Measurements from ENCODE around the gene MSH3. TPM values are rescaled to one million over a fixed set of nuclear protein-coding genes. Genes with fewer than 3 reads are reported as not detected.
"Not testable (repeated sequence)": the region's sequence is repeated elsewhere in the genome, so short reads cannot be mapped to it uniquely, and the experiment has no call there.

MSH3 gene
- total RNA-seq, 2 experiments from 2014 or later = 23.0 to 23.4 TPM

DNA sequence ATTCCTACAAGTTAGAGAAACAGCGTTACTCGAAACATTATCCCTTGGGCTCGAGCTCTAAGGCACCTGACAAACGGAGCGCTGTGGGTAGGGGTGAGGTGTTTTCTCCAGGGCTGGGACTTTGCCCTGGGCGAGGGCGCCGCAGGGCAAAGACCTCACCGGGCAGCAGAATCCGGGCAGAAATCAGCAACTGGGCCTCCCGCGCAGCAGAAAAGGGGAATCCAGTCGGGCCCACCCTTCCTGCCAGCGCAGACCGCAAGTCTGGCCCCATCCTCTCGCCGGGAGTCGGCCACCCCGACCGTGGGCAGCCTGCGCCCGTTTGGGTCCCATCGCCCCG lies 430 bp upstream of the MSH3 start:
- no peaks in the 10 kb centered on the region for H3K9me3 Mint-ChIP-seq
- peak; percentile 0 for ATAC-seq
- peaks cover 22% of the 10 kb centered on the region for H3K4me1 Mint-ChIP-seq (ENCODE audit: low read depth)
- H3K27ac Mint-ChIP-seq = peak overlapping the region; percentile 92
- H3K27me3 Mint-ChIP-seq = no peaks in the 10 kb centered on the region
- peaks cover 34% of the 10 kb centered on the region for H3K36me3 Mint-ChIP-seq (ENCODE audit: low read depth)
- ChIA-PET POLR2A (interaction anchor here (0.6 to 3.7 kb wide), 8 partner anchors 12 to 398 kb away, joined by 3 to 21 read pairs (median 4); partner anchors contain the start of gene SERINC5), CTCF (no interaction called here)
- intact Hi-C loops (cut with micrococcal nuclease) = no loop called here
- TF ChIP-seq, protein P1, sequence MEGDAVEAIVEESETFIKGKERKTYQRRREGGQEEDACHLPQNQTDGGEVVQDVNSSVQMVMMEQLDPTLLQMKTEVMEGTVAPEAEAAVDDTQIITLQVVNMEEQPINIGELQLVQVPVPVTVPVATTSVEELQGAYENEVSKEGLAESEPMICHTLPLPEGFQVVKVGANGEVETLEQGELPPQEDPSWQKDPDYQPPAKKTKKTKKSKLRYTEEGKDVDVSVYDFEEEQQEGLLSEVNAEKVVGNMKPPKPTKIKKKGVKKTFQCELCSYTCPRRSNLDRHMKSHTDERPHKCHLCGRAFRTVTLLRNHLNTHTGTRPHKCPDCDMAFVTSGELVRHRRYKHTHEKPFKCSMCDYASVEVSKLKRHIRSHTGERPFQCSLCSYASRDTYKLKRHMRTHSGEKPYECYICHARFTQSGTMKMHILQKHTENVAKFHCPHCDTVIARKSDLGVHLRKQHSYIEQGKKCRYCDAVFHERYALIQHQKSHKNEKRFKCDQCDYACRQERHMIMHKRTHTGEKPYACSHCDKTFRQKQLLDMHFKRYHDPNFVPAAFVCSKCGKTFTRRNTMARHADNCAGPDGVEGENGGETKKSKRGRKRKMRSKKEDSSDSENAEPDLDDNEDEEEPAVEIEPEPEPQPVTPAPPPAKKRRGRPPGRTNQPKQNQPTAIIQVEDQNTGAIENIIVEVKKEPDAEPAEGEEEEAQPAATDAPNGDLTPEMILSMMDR (IDR thresholded peaks at IDR 0.05) = no peak
- DNase-seq = peak; percentile 63
- H3K4me3 Mint-ChIP-seq = peak overlapping the region; percentile 96

DNA sequence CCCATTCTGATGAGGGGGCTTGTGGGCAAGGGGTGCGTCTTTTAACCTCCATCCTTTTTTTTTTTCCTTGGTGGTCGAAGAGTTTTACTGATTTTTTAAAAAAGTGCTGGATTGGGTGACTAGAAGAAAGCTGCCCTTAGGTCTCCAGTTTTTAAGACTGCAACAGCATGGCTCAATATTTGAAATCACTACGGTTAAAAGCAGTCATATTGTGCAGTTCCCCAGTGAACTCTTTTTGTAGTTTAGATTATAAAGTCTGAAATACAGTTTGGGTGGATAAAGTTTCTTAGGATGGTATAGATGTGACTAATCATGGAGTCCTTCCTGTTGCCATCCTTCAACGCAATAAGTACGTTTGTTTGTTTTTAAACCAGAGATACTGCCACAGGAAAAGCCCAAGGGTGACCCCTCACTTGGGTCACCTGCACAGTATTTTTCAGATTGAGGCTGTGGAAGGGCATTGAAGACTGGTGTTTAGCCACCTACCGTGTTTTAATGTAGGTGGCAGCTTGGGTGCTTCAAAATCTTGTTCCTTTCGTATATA lies 851 bp downstream of the MSH3 start:
- ATAC-seq = no peak
- H3K9me3 Mint-ChIP-seq = no peaks in the 10 kb centered on the region
- H3K27ac Mint-ChIP-seq = peak overlapping the region; percentile 100
- no peak for DNase-seq
- H3K4me1 Mint-ChIP-seq (ENCODE audit: low read depth) = peaks cover 24% of the 10 kb centered on the region
- peak overlapping the region; percentile 96 for H3K4me3 Mint-ChIP-seq
- H3K27me3 Mint-ChIP-seq = no peaks in the 10 kb centered on the region
- H3K36me3 Mint-ChIP-seq (ENCODE audit: low read depth) = peaks cover 44% of the 10 kb centered on the region
- ChIA-PET POLR2A (interaction anchor here (0.7 to 3.7 kb wide), 4 partner anchors 11 to 101 kb away, joined by 3 to 21 read pairs (median 4); no protein-coding TSS in a partner anchor), CTCF (interaction anchor here (0.7 to 2.0 kb wide), 6 partner anchors 9 to 1100 kb away, joined by 3 to 8 read pairs (median 6); no protein-coding TSS in a partner anchor)
- TF ChIP-seq, protein P1 (IDR thresholded peaks at IDR 0.05) = no peak
- intact Hi-C loops (cut with micrococcal nuclease) = no loop called here

DNA sequence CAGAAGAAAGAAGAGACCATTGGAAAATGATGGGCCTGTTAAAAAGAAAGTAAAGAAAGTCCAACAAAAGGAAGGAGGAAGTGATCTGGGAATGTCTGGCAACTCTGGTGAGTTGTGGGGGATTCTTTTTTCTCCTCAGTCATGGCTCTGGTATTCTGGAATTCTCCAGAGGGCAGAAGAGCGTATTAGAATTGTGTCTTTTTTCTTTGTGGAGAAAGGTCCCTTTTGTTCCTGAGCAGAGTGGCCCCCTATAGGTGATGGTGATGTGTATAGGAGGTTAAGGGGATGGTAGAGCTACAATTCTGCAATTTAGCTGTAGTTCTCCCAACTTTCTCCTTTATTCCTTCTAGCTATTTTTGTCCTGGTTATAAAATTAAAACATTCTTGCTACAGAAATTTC lies 2.0 kb downstream of the MSH3 start:
- Mint-ChIP-seq H3K9me3 (no peaks in the 10 kb centered on the region), H3K27me3 (no peaks in the 10 kb centered on the region), H3K36me3 (ENCODE audit: low read depth) (peaks cover 51% of the 10 kb centered on the region), H3K4me3 (peak overlapping the region; percentile 96), H3K4me1 (ENCODE audit: low read depth) (peaks cover 28% of the 10 kb centered on the region), H3K27ac (peak overlapping the region; percentile 100)
- ChIA-PET CTCF (interaction anchor here (1.5 to 2.0 kb wide), 5 partner anchors 8 to 452 kb away, joined by 4 to 8 read pairs (median 7); no protein-coding TSS in a partner anchor), POLR2A (interaction anchor here (3.7 kb wide), 1 partner anchor 10 kb away, joined by 21 read pairs; no protein-coding TSS in a partner anchor)
- no peak for DNase-seq
- ATAC-seq = no peak
- TF ChIP-seq, protein P1 (IDR thresholded peaks at IDR 0.05) = no peak
- intact Hi-C loops (cut with micrococcal nuclease) = no loop called here

DNA sequence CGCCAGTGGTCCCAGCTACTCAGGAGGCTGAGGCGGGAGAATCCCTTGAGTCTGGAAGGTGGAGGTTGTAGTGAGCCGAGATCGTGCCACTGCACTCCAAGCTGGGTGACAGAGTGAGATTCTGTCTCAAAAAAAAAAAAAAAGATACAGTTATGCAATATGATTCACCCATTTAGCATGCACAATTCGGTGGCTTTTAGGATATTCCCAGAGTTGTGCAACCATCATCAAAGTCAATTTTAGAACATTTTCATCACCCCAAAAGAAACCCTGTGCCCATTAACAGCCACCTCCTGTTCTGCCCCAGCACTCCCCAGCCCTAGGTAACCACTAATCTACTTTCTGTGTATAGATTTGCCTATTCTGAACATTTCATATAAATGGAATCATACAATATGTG lies 4.7 kb downstream of the MSH3 start:
- ATAC-seq = no peak
- H3K27ac Mint-ChIP-seq = no peak overlapping the region
- peaks cover 60% of the 10 kb centered on the region for H3K36me3 Mint-ChIP-seq (ENCODE audit: low read depth)

DNA sequence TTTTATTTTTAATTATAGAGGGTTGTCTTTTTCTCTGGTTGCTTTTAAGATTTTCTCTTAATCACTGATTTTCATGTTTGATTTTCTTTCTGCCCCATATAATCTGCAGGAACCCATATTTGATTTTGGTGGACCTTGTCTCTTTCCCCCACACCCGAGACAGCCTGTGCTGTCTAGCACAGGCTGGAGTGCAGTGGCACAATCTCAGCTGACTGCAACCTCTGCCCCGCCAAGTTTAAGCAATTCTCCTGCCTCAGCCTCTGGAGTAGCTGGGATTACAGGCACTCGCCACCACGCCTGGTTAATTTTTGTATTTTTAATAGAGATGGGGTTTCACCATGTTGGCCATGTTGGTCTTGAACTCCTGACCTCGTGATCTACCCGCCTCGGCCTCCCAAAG lies 6.2 kb downstream of the MSH3 start:
- CTCF ChIA-PET; H3K9me3 Mint-ChIP-seq; ATAC-seq; intact Hi-C loops (cut with micrococcal nuclease); DNase-seq; H3K4me3 Mint-ChIP-seq; H3K27me3 Mint-ChIP-seq; H3K27ac Mint-ChIP-seq; POLR2A ChIA-PET: not testable (repeated sequence)
- H3K4me1 Mint-ChIP-seq (ENCODE audit: low read depth) = peaks cover 28% of the 10 kb centered on the region
- H3K36me3 Mint-ChIP-seq (ENCODE audit: low read depth) = peaks cover 65% of the 10 kb centered on the region

More for the DNA sequence above, 4.7 kb downstream of the MSH3 start:
- ChIA-PET POLR2A (no interaction called here), CTCF (no interaction called here)
- Mint-ChIP-seq H3K4me1 (ENCODE audit: low read depth) (peaks cover 29% of the 10 kb centered on the region), H3K27me3 (no peaks in the 10 kb centered on the region), H3K9me3 (no peaks in the 10 kb centered on the region), H3K4me3 (no peak overlapping the region)
- DNase-seq = no peak
- intact Hi-C loops (cut with micrococcal nuclease) = no loop called here
- TF ChIP-seq, protein P1 (IDR thresholded peaks at IDR 0.05) = no peak
